Measurements from ENCODE around the gene ATP6V1G2.

The ATP6V1G2 gene

DNA sequence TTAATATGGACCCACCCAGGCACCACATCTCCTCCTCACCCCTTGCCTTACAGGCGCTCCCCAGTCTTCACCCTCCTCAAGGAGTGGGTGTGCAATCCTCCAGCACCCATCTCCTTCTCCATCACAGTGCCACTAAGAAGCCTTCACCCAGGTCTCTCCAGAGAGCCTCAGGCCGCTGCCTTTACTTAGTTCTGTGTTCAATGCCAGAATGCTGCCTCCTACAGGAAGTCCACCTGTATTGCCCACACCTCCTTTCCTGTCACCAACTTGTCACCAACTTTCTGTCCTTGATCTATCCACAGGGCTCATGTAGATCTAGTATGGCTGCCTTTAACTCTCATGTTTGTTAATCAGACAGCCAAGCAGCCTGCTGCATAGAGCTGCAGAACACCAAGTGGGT, 39.1 kb upstream of the ATP6V1G2 start:
- no peak overlapping the region for H3K4me3 ChIP-seq (ENCODE audit: low read length)
- TF ChIP-seq, protein P1, sequence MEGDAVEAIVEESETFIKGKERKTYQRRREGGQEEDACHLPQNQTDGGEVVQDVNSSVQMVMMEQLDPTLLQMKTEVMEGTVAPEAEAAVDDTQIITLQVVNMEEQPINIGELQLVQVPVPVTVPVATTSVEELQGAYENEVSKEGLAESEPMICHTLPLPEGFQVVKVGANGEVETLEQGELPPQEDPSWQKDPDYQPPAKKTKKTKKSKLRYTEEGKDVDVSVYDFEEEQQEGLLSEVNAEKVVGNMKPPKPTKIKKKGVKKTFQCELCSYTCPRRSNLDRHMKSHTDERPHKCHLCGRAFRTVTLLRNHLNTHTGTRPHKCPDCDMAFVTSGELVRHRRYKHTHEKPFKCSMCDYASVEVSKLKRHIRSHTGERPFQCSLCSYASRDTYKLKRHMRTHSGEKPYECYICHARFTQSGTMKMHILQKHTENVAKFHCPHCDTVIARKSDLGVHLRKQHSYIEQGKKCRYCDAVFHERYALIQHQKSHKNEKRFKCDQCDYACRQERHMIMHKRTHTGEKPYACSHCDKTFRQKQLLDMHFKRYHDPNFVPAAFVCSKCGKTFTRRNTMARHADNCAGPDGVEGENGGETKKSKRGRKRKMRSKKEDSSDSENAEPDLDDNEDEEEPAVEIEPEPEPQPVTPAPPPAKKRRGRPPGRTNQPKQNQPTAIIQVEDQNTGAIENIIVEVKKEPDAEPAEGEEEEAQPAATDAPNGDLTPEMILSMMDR (conservative IDR thresholded peaks at IDR 0.05; ENCODE audit: low read depth, low read length), result peak; percentile 59
- DNase-seq (ENCODE audit: low read depth), result no peak

DNA sequence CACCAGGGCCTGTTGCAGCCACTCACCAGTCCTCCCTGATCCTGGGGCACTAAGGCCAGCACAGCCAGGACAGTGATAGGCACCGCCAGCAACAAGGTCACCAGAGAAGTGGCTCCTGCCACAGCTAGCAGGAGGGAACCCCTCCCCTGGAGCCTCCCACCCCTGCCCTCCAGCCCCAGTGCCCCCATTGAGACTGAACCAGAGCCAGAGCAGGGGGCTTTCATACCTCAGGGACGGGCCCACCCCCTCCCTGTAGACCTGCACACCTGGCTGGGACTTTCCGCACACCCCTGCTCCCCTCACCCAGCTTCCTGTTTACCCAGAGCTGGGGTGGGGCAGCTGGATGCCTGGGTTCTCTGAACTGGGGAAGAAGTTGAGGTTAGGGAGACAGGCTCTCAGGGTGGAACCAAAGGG, 35.8 kb upstream of the ATP6V1G2 start, which contains the start of gene LTB:
Gene LTB, minus strand, starts transcription at position 195 of the 414 bp plus-strand sequence. Its CDS starts 7 bp downstream, at position 188.
- peak within 1 kb of the TSS; percentile 64 for H3K4me3 ChIP-seq (ENCODE audit: low read length)
- DNase-seq (ENCODE audit: low read depth), result no peak
- TF ChIP-seq, protein P1 (conservative IDR thresholded peaks at IDR 0.05; ENCODE audit: low read depth, low read length), result no peak

DNA sequence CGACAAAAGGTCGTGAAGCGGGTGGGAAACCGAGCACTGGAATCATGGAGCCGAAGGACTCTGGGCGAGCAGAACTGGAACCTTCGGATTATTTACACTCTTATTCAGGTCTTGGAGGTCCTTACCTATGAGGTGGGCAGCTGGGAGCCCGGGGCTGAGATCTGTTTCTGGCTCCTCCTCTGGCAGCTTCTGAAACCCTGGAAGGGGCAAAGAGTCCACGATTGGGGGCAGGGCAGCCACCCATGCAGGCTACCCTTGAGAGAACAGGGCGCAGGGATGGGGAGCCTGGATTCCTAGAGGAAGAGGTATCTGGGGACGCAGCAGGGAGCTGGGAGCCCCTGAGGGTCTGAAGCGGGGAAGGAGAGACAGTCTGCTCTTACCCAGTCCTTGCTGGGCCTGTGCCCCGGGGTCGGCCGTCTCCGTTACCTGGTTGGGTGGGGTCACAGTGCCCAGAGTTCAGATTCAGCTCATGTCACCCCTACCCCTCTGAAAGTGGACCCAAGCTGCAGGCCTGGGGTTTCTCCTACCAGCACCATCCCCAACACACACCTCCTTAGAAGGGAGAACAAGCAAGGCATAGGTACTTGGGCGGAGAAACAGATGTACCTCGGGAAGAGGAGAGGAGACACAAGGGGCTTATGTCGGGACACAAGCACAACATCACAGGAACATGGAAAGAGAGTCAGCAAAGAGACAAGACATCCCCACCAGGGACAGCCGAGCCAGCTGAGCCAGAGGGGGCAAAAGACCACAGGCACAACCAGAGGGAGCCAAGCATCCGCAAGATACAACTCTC, 35.2 kb upstream of the ATP6V1G2 start:
- TF ChIP-seq, protein P1 (conservative IDR thresholded peaks at IDR 0.05; ENCODE audit: low read depth, low read length), result no peak
- no peak for DNase-seq (ENCODE audit: low read depth)

DNA sequence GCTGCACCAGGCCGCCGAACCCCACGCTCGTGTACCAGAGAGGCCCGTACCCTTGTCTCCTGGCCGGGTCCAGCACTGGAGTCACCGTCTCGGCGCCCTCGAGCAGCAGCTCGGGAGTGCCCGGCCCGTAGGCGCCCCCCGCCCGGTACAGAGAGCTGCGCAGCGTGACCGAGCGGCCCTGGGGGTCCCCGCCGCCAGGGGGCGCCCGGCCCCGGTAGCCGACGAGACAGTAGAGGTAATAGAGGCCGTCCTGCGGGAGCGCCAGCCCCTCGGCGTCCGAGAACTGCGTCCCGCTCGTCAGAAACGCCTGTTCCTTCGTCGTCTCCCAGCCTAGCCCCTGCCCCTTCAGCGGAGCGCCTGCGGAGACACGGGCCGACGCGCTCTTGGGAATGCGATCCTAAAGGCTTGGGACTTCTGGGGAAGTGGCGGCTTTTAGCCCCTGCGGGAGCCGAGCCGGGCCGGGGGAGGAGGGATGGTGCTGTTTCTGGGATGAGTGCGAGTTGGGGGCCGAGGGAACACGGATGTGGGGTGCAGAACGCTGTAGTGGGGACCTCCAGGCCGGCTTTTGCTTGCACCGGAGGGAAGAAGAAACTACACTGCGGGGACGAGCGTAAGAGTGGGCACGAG, 34.5 kb upstream of the ATP6V1G2 start:
- H3K4me3 ChIP-seq (ENCODE audit: low read length), result peak overlapping the region; percentile 64
- TF ChIP-seq, protein P1 (conservative IDR thresholded peaks at IDR 0.05; ENCODE audit: low read depth, low read length), result peak; percentile 88
- no peak for DNase-seq (ENCODE audit: low read depth)

More for the DNA sequence above, 35.2 kb upstream of the ATP6V1G2 start:
- peak overlapping the region; percentile 64 for H3K4me3 ChIP-seq (ENCODE audit: low read length)

DNA sequence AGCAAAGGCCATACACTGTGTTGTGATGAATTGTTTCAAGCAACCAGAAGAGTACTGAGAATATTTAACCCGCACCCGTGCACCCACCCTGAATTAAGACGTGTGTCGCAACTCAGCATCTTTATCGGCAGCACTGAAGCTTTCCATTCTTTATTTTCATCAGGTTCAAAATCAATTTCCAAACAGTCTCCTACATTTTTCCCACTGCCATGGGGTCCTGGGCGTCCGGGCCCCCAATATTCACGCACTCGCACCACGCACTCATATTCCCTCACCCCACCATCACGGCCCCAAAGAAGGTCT, 34.0 kb upstream of the ATP6V1G2 start:
- peak overlapping the region; percentile 64 for H3K4me3 ChIP-seq (ENCODE audit: low read length)
- DNase-seq (ENCODE audit: low read depth), result no peak
- TF ChIP-seq, protein P1 (conservative IDR thresholded peaks at IDR 0.05; ENCODE audit: low read depth, low read length), result no peak

DNA sequence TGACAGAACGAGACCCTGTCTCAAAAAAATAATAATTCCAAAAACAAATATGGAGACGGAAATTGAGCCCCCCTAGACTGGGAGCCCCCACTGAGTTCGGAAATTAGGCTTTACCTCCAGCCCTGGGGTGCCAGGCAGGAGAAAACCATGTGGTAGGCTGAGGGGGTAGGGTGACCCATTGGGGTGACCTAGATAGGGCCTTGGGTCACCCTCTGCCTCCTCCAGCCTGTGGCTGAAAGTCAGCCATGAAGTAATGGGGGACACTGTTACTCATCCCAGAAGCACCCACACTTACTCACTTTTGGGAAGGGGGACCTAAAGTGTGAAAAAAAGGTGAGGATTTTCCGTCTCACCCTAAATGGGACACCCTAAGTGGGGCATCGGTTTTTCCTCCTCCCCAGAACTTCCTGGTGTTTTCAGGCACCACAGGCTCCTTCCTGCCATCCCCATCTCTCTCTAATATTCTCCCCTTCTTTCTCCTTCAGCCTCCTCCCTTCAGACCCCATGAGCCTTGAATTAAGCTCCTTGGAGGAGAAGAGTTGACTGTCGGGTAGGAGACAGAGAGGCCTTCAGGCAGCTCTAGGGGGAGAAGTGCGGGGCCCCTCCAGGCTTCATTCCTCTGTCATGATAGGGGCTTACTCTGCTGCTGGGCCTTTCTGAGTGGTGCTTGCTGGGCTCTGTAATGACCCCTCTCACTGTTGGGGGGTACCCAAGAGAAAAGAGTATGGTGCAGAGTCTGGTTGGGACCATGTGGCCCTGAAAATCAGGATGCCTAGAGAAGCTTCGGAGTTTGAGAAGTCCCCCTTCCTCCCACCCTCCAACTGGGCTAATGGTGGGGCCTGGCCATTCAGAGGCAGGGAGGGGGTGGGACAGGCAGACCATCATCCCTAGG, 33.4 kb upstream of the ATP6V1G2 start:
- H3K4me3 ChIP-seq (ENCODE audit: low read length), result no peak overlapping the region
- DNase-seq (ENCODE audit: low read depth), result no peak
- TF ChIP-seq, protein P1 (conservative IDR thresholded peaks at IDR 0.05; ENCODE audit: low read depth, low read length), result no peak
